OCI-LY3 (cell line): ENCODE data around the gene KRTAP10-11.

ENCODE experiments used
- CTCF ChIP-seq: fragments of 200-600, 300-600 bp; sonication (generic); IDR thresholded peaks from 2 replicates; pipeline ENCODE4 v1.5.1; 2014; ENCODE audit warnings: antibody characterized with exemption, low read length, low read depth
- EZH2phosphoT487 ChIP-seq: fragments of 200-600 bp; shearing (Covaris generic); IDR thresholded peaks from 2 replicates; pipeline ENCODE4 v1.6.1; 2018; ENCODE audit warnings: antibody characterized with exemption, mixed run types, low read depth

- TF ChIP-seq CTCF (no peak), EZH2phosphoT487 (no peak)
Measured at GRCh38 chr21:44696572-44696971, 50.4 kb downstream of the KRTAP10-11 start.
